H9 (cell line): ENCODE measurements around the gene ITPR1. TPM values are rescaled to one million over a fixed set of nuclear protein-coding genes. Genes with fewer than 3 reads are reported as not detected.

Experiments used
- DNase-seq: peaks from one replicate; pipeline ENCODE4 v3.0.0-alpha.2; 2017
- H2AFZ ChIP-seq: one replicate; pipeline ENCODE4 v1.6.1; 2013; ENCODE audit warnings: mild to moderate bottlenecking, low read length, control low read depth, moderate library complexity
- H2AK5ac ChIP-seq: 2 replicates; pipeline ENCODE4 v1.6.1; 2013; ENCODE audit warnings: low read length, control low read depth, mixed read lengths; ENCODE audit not compliant: insufficient read length
- H2BK120ac ChIP-seq: one replicate; pipeline ENCODE4 v1.6.1; 2013; ENCODE audit warnings: low read depth, mild to moderate bottlenecking, low read length, control low read depth, inconsistent platforms; ENCODE audit not compliant: poor library complexity, severe bottlenecking
- H2BK12ac ChIP-seq: 2 replicates; pipeline ENCODE4 v1.6.1; 2013; ENCODE audit warnings: low read length, control low read depth, mixed read lengths, low read depth; ENCODE audit not compliant: insufficient read length
- H2BK15ac ChIP-seq: 2 replicates; pipeline ENCODE4 v1.6.1; 2013; ENCODE audit warnings: low read depth, low read length, control low read depth
- H2BK20ac ChIP-seq: one replicate; pipeline ENCODE4 v1.6.1; 2013; ENCODE audit warnings: low read depth, mild to moderate bottlenecking, low read length, control low read depth, inconsistent platforms; ENCODE audit not compliant: poor library complexity, severe bottlenecking
- H2BK5ac ChIP-seq: 2 replicates; pipeline ENCODE4 v1.6.1; 2013; ENCODE audit warnings: low read length, control low read depth, mixed read lengths; ENCODE audit not compliant: insufficient read length
- H3K14ac ChIP-seq: 2 replicates; pipeline ENCODE4 v1.6.1; 2013; ENCODE audit warnings: low read length, control low read depth; ENCODE audit not compliant: insufficient read depth
- H3K18ac ChIP-seq: 2 replicates; pipeline ENCODE4 v1.6.1; 2013; ENCODE audit warnings: low read depth, mild to moderate bottlenecking, mixed read lengths, low read length, control low read depth; ENCODE audit not compliant: insufficient read length
- H3K23ac ChIP-seq: 2 replicates; pipeline ENCODE4 v1.6.1; 2013; ENCODE audit warnings: low read length, control low read depth, mixed read lengths, low read depth; ENCODE audit not compliant: insufficient read length
- H3K23me2 ChIP-seq: 2 replicates; pipeline ENCODE4 v1.6.1; 2013; ENCODE audit warnings: low read depth, mild to moderate bottlenecking, mixed read lengths, low read length, control low read depth; ENCODE audit not compliant: insufficient read length, poor library complexity, severe bottlenecking
- H3K27ac ChIP-seq: 2 replicates; pipeline ENCODE4 v1.5.1; 2013; ENCODE audit warnings: low read length, control low read depth, mixed read lengths, low read depth; ENCODE audit not compliant: insufficient read length
- H3K27me3 ChIP-seq: 2 replicates; pipeline ENCODE4 v1.6.1; 2013; ENCODE audit warnings: low read length, control low read depth, inconsistent platforms; ENCODE audit not compliant: insufficient read depth
- H3K4ac ChIP-seq: 2 replicates; pipeline ENCODE4 v1.6.1; 2013; ENCODE audit warnings: low read depth, mild to moderate bottlenecking, control low read depth, inconsistent platforms, low read length, moderate library complexity
- H3K4me1 ChIP-seq: 2 replicates; pipeline ENCODE4 v1.6.1; 2013; ENCODE audit warnings: low read length, control low read depth, inconsistent platforms; ENCODE audit not compliant: insufficient read depth
- H3K4me2 ChIP-seq: 2 replicates; pipeline ENCODE4 v1.6.1; 2013; ENCODE audit warnings: low read length, control low read depth, mixed read lengths; ENCODE audit not compliant: insufficient read length, insufficient read depth
- H3K56ac ChIP-seq: 2 replicates; pipeline ENCODE4 v1.6.1; 2013; ENCODE audit warnings: low read depth, mild to moderate bottlenecking, mixed read lengths, low read length, control low read depth; ENCODE audit not compliant: insufficient read length
- H3K79me1 ChIP-seq: 2 replicates; pipeline ENCODE4 v1.6.1; 2013; ENCODE audit warnings: low read depth, mild to moderate bottlenecking, moderate library complexity, low read length, control low read depth, inconsistent platforms; ENCODE audit not compliant: insufficient read depth, poor library complexity, severe bottlenecking
- H3K79me2 ChIP-seq: 2 replicates; pipeline ENCODE4 v1.6.1; 2013; ENCODE audit warnings: low read length, control low read depth, inconsistent platforms; ENCODE audit not compliant: insufficient read depth
- H3K9ac ChIP-seq: 2 replicates; pipeline ENCODE4 v1.6.1; 2013; ENCODE audit warnings: low read length, control low read depth, mixed read lengths; ENCODE audit not compliant: insufficient read length; ENCODE audit errors: extremely low read depth
- H3K9me3 ChIP-seq: one replicate; pipeline ENCODE4 v1.6.1; 2013; ENCODE audit warnings: low read depth, low read length, inconsistent platforms; ENCODE audit not compliant: control insufficient read depth
- H3T11ph ChIP-seq: one replicate; pipeline ENCODE4 v1.6.1; 2013; ENCODE audit warnings: mild to moderate bottlenecking, low read length, control low read depth, inconsistent platforms
- H4K20me1 ChIP-seq: one replicate; pipeline ENCODE4 v1.6.1; 2013; ENCODE audit not compliant: control insufficient read depth, insufficient read length, insufficient read depth
- H4K5ac ChIP-seq: 2 replicates; pipeline ENCODE4 v1.6.1; 2013; ENCODE audit warnings: low read depth, mild to moderate bottlenecking, mixed read lengths, low read length, control low read depth; ENCODE audit not compliant: insufficient read length
- H4K8ac ChIP-seq: replicated peaks from 2 replicates; pipeline ENCODE4 v1.6.1; 2013; ENCODE audit warnings: low read length, control low read depth, mixed read lengths, low read depth; ENCODE audit not compliant: insufficient read length
- H4K91ac ChIP-seq: 2 replicates; pipeline ENCODE4 v1.6.1; 2013; ENCODE audit warnings: low read depth, mild to moderate bottlenecking, moderate library complexity, mixed read lengths, low read length, control low read depth; ENCODE audit not compliant: insufficient read length
- H3K27ac Mint-ChIP-seq, 3 experiments: 2 replicates in 2 of 3; 3 replicates in 1 of 3; pipeline ENCODE4 v1.8.0; 2020 to 2021; ENCODE audit warnings: mixed read lengths in 3 of 3, mild to moderate bottlenecking in 1 of 3, moderate library complexity in 1 of 3
- H3K27me3 Mint-ChIP-seq: 2 replicates; pipeline ENCODE4 v1.8.0; 2021; ENCODE audit warnings: low read depth, mild to moderate bottlenecking, moderate library complexity, mixed read lengths
- H3K36me3 Mint-ChIP-seq, 3 experiments: 2 replicates in 2 of 3; 3 replicates in 1 of 3; pipeline ENCODE4 v1.8.0; 2020 to 2021; ENCODE audit warnings: low read depth in 3 of 3, mixed read lengths in 3 of 3; ENCODE audit not compliant: insufficient read depth in 1 of 3
- H3K4me1 Mint-ChIP-seq, 2 experiments: 2 replicates each; pipeline ENCODE4 v1.8.0; 2020; ENCODE audit warnings: mixed read lengths in 2 of 2
- H3K4me3 Mint-ChIP-seq, 2 experiments: 2 replicates in 1 of 2; 3 replicates in 1 of 2; pipeline ENCODE4 v1.8.0; 2020 to 2021; ENCODE audit warnings: mild to moderate bottlenecking in 2 of 2, mixed read lengths in 2 of 2, moderate library complexity in 1 of 2
- H3K9me3 Mint-ChIP-seq, 2 experiments: 2 replicates in 1 of 2; 3 replicates in 1 of 2; pipeline ENCODE4 v1.8.0; 2020; ENCODE audit warnings: mild to moderate bottlenecking in 2 of 2, mixed read lengths in 2 of 2, moderate library complexity in 1 of 2
- CTCF ChIP-seq: fragments of 200-600 bp; sonication (generic); conservative IDR thresholded peaks from 3 replicates; pipeline ENCODE4 v1.8.0; 2021; ENCODE audit warnings: antibody characterized with exemption, mild to moderate bottlenecking
- WGBS: extraction: QIAGEN DNeasy Blood & Tissue Kit; methylation state at CpG from one replicate; pipeline ENCODE4 v1.1.7; 2013; ENCODE audit warnings: missing lambda C conversion rate, low lambda C conversion rate, mixed read lengths; ENCODE audit not compliant: insufficient read length; ENCODE audit errors: extremely low coverage; 5-methylcytosine and 5-hydroxymethylcytosine counted together
- total RNA-seq: library from RNA; stranded (reverse); gene quantifications from 2 replicates; pipeline ENCODE4 v1.2.1, GENCODE V29; 2021

ITPR1 gene
- total RNA-seq, 1 experiment from 2014 or later: 4.2 TPM

- DNase-seq: no peak
- Histone ChIP-seq H3T11ph (no peak overlapping the region), H3K27ac (no peak overlapping the region), H4K91ac (no peak overlapping the region), H3K9me3 (no peaks in the 10 kb centered on the region), H3K9ac (no peak overlapping the region), H2BK5ac (no peak overlapping the region), H3K79me1 (no peaks in the 10 kb centered on the region), H3K18ac (no peak overlapping the region), H2BK120ac (no peak overlapping the region), H3K27me3 (no peaks in the 10 kb centered on the region), H4K20me1 (no peaks in the 10 kb centered on the region), H3K4ac (no peak overlapping the region), H3K4me2 (no peak overlapping the region), H2AFZ (no peak overlapping the region), H4K8ac (no peak overlapping the region), H3K23me2 (no peaks in the 10 kb centered on the region), H2BK15ac (no peak overlapping the region), H3K4me1 (peaks cover 6% of the 10 kb centered on the region; the same call in 1 of the 2 replicates), H3K56ac (no peak overlapping the region), H3K14ac (no peak overlapping the region), H2AK5ac (no peak overlapping the region), H2BK12ac (no peak overlapping the region), H2BK20ac (no peak overlapping the region), H4K5ac (no peak overlapping the region), H3K23ac (no peak overlapping the region), H3K79me2 (no peaks in the 10 kb centered on the region)
- no peak overlapping the region for H3K4me3 Mint-ChIP-seq
- peaks cover 0 to 4% (median 0%) of the 10 kb centered on the region in 3 experiments; a peak in 1 of 7 replicates for H3K36me3 Mint-ChIP-seq
- no CpG with 5 or more reads among the region's 3 CpGs for WGBS
- peaks cover 17 to 35% of the 10 kb centered on the region in 2 experiments for H3K4me1 Mint-ChIP-seq
- no peaks in the 10 kb centered on the region for H3K27me3 Mint-ChIP-seq
- no peaks in the 10 kb centered on the region for H3K9me3 Mint-ChIP-seq
- TF ChIP-seq CTCF: no peak
- no peak overlapping the region for H3K27ac Mint-ChIP-seq
Observed at GRCh38 chr3:4591669-4592068, 98.5 kb downstream of the ITPR1 start.
